Activated T-cell treated with anti-CD3 and anti-CD28 coated beads for 1 hour (primary cell): ENCODE results near the gene SETD3.

Experiments used
- DNase-seq: peaks from one replicate; pipeline ENCODE4 v3.0.0-alpha.2; 2020; ENCODE audit warnings: low read depth

SETD3 gene

GRCh38 chr14:99393059-99393655, 87.5 kb downstream of the SETD3 start:
- DNase-seq: peak; percentile 13

DNA sequence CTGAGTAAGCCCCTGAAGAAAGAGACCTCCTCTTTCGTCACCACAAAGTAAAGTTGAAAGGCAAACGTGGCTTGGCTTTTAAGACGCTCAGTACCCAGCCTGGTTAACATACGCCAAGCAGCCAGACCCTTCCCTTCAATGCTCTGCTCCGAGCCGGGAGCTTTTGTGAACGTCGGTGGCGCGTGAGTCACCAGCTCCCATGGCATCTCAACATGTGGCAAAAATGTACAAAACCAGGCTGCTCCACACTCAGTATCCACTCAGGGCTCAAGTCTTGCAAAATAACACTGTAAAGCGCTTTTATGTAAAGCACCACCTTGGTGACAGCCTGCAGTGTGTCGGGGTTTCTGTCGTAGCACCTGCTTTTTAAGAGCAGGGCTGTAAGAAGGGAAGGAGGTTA, 89.0 kb downstream of the SETD3 start:
- DNase-seq: no peak

- peak; percentile 25 for DNase-seq
Observed at GRCh38 chr14:99389174-99389826, 91.4 kb downstream of the SETD3 start.

- no peak for DNase-seq
Observed at GRCh38 chr14:99388286-99388685, 92.4 kb downstream of the SETD3 start.

- no peak for DNase-seq
Observed at GRCh38 chr14:99387880-99388279, 92.8 kb downstream of the SETD3 start.

- DNase-seq: no peak
Observed at GRCh38 chr14:99384450-99385417, 95.9 kb downstream of the SETD3 start.

- no peak for DNase-seq
Observed at GRCh38 chr14:99383472-99384449, 96.9 kb downstream of the SETD3 start.

DNA sequence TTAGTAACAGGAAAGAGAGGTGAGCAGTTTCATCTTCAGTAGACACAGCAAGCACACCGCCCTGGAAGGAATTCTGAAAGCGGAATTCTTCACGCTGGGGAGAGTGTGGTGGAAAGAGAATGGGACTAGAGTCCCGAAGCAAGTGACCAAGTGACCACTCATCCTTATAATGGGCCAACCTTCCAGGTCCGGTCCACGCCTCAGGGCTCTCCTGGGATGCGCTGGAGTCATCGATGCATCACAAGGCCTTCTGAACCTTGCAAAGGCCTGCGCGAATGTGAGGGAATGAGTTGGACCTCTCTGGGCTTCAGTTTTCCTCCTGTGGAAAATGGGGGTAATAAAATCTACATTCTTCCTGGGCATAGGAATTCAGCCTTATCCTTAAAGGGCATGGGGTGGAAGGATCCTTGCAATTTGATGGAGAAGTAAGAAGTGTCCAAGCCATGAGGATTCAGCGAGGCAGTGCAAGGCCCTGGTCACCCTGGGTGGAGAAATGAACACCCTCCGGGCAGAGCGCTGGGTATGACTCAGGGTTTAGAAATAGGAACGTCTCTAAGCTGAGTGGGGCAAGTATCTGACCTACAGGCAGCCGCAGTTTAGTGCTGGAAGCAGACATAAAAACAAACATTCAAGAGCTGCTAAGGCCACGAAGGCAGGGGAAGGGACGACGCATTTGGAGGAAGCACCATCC, 97.7 kb downstream of the SETD3 start:
- no peak for DNase-seq

DNA sequence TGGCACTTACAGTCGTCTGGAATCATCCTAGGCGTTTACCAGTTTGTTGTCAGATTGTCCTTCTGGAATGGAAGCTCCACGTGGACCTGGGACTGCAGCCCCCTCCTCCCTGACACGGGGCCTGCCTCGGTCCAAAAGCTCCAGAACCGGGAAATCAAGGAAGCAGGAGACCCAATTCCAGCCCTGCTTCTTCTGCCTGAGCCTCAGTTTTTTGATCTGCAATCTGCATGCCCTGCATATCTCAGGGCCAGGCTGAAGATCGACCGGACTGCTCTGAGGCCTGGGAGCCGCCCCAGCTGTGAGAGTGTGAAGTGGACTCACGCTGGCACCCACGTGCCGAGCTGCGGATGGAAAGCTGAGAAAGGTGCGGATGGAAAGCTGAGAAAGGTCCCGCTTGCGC, 98.6 kb downstream of the SETD3 start:
- no peak for DNase-seq

DNA sequence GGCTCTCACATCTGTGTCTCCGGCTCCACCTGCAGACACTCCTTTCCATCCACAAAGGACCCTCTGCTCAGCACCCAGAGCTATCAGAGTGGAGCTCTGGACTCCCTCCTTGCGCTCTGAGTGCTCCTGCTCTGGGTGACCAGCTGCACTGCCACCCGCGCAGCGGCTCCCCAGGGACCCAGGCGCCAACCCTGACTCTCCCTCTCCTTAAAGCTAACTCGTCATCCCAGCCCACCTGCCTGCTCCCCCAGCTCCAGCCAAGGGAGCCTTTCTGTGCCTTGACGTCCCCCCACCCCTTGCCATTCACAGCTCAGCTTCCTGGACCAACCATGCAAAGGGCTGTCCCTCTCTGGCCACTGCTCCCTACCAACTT, 99.0 kb downstream of the SETD3 start:
- no peak for DNase-seq

- no peak for DNase-seq
Observed at GRCh38 chr14:99380991-99381687, 99.5 kb downstream of the SETD3 start.

GRCh38 chr14:99380402-99380801, 100.3 kb downstream of the SETD3 start:
- no peak for DNase-seq

- no peak for DNase-seq
Observed at GRCh38 chr14:99378782-99379214, 101.9 kb downstream of the SETD3 start.

DNA sequence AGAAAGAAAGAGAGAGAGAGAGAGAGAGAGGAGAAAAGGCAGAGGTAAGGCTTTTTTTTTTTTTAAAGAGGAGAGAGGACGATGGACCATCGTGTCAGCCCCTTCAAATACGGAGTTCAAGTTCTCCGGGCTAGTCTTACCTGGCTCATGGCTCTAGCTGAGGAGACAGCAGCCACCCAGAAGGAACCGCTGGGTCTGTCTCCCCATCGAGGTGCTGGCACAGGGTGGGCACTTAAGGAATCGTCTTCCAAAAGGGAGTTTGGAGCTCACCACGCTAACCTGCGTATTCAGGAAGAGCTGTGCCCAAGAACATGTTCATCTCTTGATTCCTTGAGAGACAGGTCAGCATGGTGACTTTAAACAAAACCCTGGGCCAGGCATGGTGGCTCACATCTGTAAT, 102.7 kb downstream of the SETD3 start:
- DNase-seq: no peak

DNA sequence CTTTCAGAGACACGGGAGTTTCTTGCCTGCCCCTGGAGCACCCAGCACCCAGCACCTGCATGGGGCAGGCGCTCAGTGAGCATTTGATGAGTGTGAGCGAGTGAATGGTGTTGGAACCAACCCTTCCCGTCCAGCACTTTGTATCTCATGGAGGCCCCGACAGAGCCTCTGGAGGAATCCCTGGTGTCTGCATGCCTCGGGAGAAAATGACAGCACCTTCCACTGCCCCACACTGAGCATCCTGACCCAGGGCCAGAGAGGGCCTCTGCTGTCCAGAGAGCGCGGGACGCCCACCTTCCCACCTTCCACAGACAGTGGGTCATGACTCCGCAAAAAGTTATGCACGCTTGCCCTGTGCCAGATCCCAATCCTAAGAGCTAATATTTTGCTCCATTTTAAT, 105.7 kb downstream of the SETD3 start:
- DNase-seq: no peak

- DNase-seq: no peak
Observed at GRCh38 chr14:99363616-99364290, 116.9 kb downstream of the SETD3 start.

GRCh38 chr14:99363051-99363450, 117.6 kb downstream of the SETD3 start:
- DNase-seq: no peak

GRCh38 chr14:99361596-99362215, 119.0 kb downstream of the SETD3 start:
- DNase-seq: no peak
